ENCODE data around the gene EZH2.

Gene EZH2

DNA sequence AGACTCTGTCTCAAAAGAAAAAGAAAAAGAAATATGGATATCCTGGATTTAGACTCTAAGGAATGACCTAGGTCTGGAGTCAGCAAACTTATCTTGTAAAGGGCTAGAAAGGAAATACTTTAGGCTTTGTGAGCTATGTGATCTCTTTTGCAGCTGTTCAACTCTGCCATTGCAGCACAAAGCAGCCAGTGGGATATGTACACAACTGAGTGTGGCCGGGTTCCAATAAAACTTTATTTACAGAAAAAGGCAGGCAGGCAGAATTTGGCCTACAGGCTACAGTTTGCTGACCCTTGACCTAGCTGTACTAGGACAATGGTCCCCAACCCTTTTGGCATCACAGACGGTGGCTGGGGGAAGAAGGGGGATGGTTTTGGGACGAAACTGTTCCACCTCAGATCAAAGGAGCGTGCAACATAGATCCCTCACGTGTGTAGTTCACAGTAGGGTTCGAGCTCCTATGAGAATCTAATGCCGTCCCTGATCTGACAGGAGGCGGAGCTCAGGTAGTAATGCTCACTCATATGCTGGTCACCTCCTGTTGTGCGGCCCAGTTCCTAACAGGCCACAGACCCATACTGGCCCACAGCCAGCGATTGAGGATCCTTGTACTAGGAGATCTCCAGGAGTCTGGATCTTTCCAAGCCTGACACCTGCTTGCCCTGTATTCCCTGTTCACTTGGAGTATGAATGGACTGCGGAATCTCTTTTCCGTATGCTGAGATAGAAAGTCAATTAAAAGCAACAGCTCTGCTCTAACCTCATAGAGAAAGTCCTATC lies 122.4 kb downstream of the EZH2 start:
- no peak for DNase-seq
